ENCODE measurements around the gene IL9.

IL9 gene

DNA sequence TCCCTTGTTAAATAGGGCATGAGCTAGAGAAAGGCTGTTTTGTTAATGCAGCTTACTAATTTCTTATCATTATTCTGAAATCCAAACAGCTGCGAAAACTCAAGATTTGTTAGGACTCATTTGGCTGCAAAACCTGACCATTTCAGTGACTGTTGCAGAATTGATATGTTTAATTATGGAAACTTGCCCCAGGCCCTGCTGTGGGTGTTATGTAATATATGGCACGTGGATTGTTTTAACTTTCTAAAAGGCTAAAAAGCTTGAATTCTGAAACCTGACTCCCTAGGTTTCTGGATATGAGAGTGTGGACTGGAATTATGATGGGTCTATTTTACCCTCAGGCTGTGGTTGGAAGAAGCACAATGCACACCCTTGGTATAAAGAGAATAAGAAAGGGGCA is 4.4 kb downstream of the IL9 start:
- DNase-seq, result no peak

GRCh38 chr5:135890867-135891266 is 4.8 kb downstream of the IL9 start:
- DNase-seq, result no peak

GRCh38 chr5:135890296-135890695 is 5.3 kb downstream of the IL9 start:
- no peak for DNase-seq

DNA sequence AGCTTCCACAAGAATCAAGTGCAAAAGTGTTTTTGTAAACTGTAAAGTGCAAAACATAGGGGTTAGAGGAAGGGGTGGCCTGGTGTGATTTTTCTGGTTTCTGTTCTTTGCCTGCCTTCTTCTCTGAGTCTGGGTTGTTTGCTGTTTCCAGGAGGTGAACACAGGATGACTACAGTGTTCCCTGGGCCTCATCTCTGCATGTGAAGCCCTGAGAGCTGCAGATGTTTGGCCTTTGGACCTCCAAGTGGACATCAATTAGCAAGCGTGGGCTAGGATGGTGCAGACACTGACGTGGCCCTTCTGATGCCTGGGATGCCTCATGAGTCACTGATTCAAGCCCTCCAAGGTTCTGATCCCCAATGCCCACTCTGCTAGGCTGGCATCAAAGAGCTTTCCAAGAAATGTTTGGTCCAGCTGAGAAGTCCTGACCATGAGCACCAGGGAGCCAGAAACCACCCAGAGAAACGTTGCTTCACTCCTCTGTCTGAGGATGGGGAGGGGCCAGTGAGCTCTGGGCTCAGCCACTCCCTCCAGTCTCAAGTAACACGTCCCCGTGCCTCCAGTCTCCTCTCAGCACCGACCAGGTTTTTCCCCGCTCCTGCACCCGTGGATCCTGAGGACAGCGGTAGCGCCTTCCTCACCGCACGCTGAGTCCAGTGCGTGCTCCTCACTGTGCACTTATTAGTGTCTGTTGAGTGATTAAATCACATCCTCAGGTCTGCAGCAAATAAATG is 7.6 kb downstream of the IL9 start:
- DNase-seq, result no peak

DNA sequence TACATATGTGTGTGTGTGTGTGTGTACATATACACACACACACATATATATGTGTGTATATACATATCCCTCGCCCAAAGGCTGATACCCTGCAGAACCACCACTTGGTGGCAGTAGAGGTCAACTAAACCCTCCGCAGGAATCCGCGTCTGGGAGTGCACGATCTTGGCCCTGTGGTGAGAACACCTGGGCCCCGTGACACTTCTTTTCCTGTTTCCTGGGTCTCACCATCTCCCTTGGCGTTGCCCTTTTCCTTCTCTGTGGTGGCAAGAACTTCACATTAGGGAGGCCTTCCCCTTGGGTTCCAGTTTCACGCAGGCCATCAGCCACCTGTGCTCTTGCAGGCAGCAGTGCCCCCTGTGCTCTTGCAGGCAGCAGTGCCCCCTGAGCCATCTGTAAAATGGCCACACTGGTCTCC is 8.2 kb downstream of the IL9 start:
- DNase-seq, result peak in 1 of 2 experiments; percentile 73

GRCh38 chr5:135886136-135886535 is 9.5 kb downstream of the IL9 start:
- no peak for DNase-seq

GRCh38 chr5:135885031-135885430 is 10.6 kb downstream of the IL9 start:
- DNase-seq, result no peak

- DNase-seq, result no peak
These were observed 12.2 kb downstream of the IL9 start for GRCh38 chr5:135883441-135883840.

DNA sequence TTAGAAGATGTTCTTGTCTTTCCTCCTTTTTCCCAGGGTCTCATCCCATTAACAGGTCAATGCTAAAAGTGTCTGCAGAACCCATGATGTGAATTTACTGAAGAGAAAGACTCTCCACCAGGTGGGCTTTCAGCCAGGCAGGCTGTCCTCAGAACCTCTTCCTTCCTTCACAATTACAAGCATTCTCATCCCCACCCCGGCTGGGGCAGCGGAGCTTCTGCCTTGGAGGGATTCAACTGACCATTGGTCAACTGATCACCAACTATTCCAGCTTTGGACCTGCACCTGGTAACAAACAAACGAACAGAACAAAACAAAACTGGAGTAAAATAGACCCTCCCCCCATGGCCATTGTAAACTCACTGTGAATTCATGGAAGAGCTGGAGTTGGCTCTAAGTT is 12.6 kb downstream of the IL9 start:
- no peak for DNase-seq

GRCh38 chr5:135881819-135882218 is 13.8 kb downstream of the IL9 start:
- no peak for DNase-seq

- no peak for DNase-seq
These were observed 14.4 kb downstream of the IL9 start for GRCh38 chr5:135881244-135881643.

- DNase-seq, result no peak
These were observed 14.8 kb downstream of the IL9 start for GRCh38 chr5:135880801-135881200.

DNA sequence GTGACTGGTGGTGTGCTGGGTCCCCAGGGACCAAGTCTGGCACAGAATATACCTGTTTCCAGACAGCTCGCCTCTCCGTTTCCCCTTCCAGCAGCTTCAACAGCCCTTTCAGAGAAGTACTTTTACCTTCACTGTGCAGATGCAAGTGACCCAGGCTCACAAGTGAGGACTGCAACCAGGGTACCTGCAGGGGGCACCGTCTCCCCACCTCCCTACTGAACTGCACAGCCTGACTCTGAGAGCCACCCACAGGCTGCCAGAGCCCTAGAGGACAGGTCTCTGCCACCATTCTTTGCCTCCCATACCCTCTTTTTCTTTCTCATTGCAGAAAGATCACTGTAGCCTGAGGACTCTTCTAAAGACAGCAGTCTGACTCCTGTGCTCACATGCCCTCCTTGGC is 15.4 kb downstream of the IL9 start:
- peak in 1 of 2 experiments; percentile 13 for DNase-seq

DNA sequence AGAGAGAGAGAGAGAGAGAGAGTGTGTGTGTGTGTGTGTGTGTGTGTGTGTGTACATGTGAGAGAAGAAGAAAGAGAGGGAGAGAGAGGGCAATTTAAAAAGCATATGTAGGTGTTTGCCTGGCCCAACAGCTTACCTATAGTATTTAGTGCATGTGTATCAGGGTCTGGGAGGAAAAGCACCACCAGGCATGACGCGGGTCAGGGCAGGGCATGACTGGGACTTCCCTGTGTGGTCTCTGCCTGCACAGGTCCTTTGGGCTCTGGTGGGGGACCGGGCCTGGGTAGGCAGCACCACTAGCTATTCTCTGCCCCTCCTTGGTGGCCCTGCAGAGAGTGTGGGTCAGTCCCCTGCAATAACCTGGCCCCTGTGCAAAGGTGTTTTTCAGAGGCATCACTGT is 16.1 kb downstream of the IL9 start:
- no peak for DNase-seq

DNA sequence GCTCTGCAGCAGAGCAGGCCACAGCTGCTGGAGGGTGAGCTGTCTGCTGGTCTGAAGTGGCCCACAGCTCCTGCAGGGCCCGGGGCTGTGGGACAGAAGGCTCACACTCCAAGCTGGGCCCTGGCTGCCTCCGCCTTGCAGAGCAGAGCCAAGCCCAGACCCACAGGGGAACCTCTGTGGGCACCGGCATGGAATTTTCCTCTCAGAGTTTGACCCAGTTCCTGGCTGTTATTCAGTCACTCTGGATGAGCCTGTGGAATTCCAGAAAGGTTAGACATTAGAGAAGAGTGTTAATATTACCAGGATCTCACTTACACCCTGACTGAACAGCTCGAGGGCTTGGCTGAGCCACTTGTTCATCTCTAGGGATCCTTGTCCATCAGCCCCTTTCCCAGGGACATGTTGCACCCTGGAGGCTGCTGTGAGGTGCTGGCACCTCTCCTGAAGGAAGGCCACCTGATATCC is 17.5 kb downstream of the IL9 start:
- DNase-seq, result no peak

GRCh38 chr5:135877570-135878155 is 18.0 kb downstream of the IL9 start:
- no peak for DNase-seq

DNA sequence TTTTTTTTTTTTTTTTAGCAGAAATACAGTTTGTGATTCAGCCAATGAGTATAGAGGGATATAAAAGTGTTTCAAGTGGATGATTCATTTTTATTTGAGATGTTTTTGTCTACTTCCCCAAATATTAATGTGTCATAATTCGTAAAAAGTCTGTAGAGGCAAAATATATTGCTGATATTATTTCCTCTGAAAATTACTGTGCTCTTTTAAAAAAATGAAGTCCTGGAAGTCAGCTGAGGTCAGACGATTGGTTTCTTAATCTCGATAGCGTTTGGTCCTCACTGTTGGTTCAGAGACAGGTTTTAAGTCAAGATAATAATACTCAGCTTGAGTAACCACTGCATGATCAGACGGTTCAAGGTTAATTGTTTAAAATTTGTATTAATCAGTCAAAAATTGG is 19.5 kb downstream of the IL9 start:
- no peak for DNase-seq

DNA sequence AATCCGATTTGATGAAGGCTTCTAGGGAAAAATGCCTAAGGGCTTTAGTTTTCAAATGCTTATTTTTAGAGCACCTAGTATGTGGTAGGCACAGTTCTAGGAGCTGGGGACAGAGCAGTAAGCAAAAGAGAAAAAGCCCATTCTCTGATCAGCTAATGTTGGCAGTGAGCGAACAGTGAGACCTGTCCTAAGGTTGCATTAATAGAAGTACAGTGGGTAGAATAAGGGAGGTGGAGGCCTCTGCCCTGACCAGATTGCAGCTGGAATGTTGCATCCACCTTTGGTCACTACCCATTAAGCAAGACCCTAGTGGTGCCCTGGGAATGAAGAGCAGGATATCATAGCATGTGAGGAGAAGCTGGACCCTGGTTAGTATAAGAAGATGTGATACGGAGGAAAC is 20.1 kb downstream of the IL9 start:
- no peak for DNase-seq

GRCh38 chr5:135874461-135874860 is 21.2 kb downstream of the IL9 start:
- DNase-seq, result no peak

GRCh38 chr5:135873831-135874230 is 21.8 kb downstream of the IL9 start:
- no peak for DNase-seq

GRCh38 chr5:135871268-135871915 is 24.2 kb downstream of the IL9 start:
- DNase-seq, result no peak

DNA sequence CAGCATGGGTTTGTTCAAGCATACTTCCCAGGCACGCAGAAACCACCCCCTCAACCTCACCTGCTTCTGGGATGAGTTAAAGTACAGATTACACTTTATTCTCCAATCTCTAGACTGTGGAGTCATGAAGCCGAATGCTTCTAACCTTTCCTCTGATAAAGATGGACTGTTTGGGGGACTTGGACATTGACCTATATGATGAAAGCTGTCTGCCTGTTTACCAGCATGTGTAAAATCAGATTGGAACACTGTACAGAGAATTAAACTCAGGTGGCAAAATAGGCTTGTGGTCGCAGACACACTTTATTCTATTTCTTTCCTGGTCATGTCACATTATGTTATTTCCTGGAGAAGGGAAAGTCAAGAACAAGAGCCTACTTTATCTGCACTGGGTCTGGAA is 25.7 kb downstream of the IL9 start:
- no peak for DNase-seq

DNA sequence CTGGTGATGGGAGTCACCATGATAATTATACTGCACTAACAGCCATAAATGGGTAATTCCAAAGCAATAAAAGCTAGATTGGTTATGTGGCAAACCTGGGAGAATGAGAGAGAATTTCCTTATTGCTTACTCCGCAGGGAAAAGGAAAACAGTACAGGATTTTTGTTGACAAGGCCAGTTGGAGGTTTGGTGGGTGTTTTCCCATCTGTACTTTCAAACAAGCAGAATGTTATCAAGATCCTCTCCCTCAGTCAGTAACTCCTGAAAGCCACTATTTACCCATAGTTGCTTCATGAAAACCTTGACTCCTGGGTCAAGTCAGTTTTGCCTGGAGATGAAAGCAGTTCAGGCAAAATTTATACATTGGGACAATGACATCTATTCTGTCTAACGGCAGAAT is 26.4 kb downstream of the IL9 start:
- DNase-seq, result no peak

GRCh38 chr5:135868681-135869080 is 27.0 kb downstream of the IL9 start:
- DNase-seq, result no peak

All from SW 1271 (cell line).